HL-60/S4 treated with phorbol 12-myristate 13-acetate at 8.2 ng/mL for 4 days and 3 days (cell line): ENCODE measurements around the gene UTP11.
"Not testable (repeated sequence)": the region's sequence is repeated elsewhere in the genome, so short reads cannot be mapped to it uniquely, and the experiment has no call there.

Source experiments
- in situ Hi-C: fragments of 300-500 bp; cut with MboI; formaldehyde crosslinking; loops from 2 replicates; pipeline ENCODE4 v1.15.0; 2022; ENCODE audit warnings: low sequenced_read_pairs

UTP11 gene

GRCh38 chr1:38012363-38013226 lies at the start of gene UTP11:
TSS of gene UTP11 (plus strand) at chr1:38012734. CDS start at chr1:38012803, 69 bp downstream.
- in situ Hi-C loops = loop anchor here (25.0 kb wide), 1 partner anchor 825 kb away; no protein-coding TSS in a partner anchor

GRCh38 chr1:37964106-37964505 lies 48.4 kb upstream of the UTP11 start:
- in situ Hi-C loops = not testable (repeated sequence)

GRCh38 chr1:37965301-37965700 lies 47.2 kb upstream of the UTP11 start:
- in situ Hi-C loops = no loop called here

GRCh38 chr1:37973684-37974083 lies 38.9 kb upstream of the UTP11 start:
- in situ Hi-C loops = not testable (repeated sequence)

- in situ Hi-C loops = no loop called here
Measured at GRCh38 chr1:37974567-37974966, 38.0 kb upstream of the UTP11 start.

- in situ Hi-C loops = not testable (repeated sequence)
Measured at GRCh38 chr1:37975083-37975482, 37.5 kb upstream of the UTP11 start.

GRCh38 chr1:37978541-37978940 lies 34.0 kb upstream of the UTP11 start:
- in situ Hi-C loops = no loop called here

- in situ Hi-C loops = no loop called here
Measured at GRCh38 chr1:37983546-37983945, 29.0 kb upstream of the UTP11 start.

GRCh38 chr1:37987679-37988078 lies 24.9 kb upstream of the UTP11 start:
- in situ Hi-C loops = no loop called here

GRCh38 chr1:37989361-37989930 lies 23.1 kb upstream of the UTP11 start:
- in situ Hi-C loops = no loop called here

- in situ Hi-C loops = no loop called here
Measured at GRCh38 chr1:37994886-37995566, 17.5 kb upstream of the UTP11 start.

- in situ Hi-C loops = no loop called here
Measured at GRCh38 chr1:37995751-37996345, 16.7 kb upstream of the UTP11 start.

GRCh38 chr1:37997256-37998088 lies 15.1 kb upstream of the UTP11 start:
- in situ Hi-C loops = no loop called here

- in situ Hi-C loops = no loop called here
Measured at GRCh38 chr1:37998089-37998808, 14.3 kb upstream of the UTP11 start.

- in situ Hi-C loops = no loop called here
Measured at GRCh38 chr1:37998913-37999429, 13.6 kb upstream of the UTP11 start.

GRCh38 chr1:37999430-38000232 lies 12.9 kb upstream of the UTP11 start:
- in situ Hi-C loops = loop anchor here (25.0 kb wide), 1 partner anchor 838 kb away; no protein-coding TSS in a partner anchor

- in situ Hi-C loops = loop anchor here (25.0 kb wide), 1 partner anchor 837 kb away; no protein-coding TSS in a partner anchor
Measured at GRCh38 chr1:38000233-38000528, 12.4 kb upstream of the UTP11 start.

- in situ Hi-C loops = loop anchor here (25.0 kb wide), 1 partner anchor 837 kb away; no protein-coding TSS in a partner anchor
Measured at GRCh38 chr1:38000529-38001455, 11.7 kb upstream of the UTP11 start.
